Parathyroid adenoma (tissue), 2 donors: ENCODE measurements around the gene BORCS5.

Experiments used
- H2AFZ ChIP-seq: fragments of 300-600 bp; sonication (generic); one replicate; pipeline ENCODE4 v1.7.0; 2017; ENCODE audit warnings: antibody characterized with exemption, mild to moderate bottlenecking
- H3K27ac ChIP-seq: fragments of 300-600 bp; sonication (generic); one replicate; pipeline ENCODE4 v1.7.0; 2017
- H3K27me3 ChIP-seq: fragments of 300-600 bp; sonication (generic); one replicate; pipeline ENCODE4 v1.7.0; 2017; ENCODE audit warnings: low read length; ENCODE audit not compliant: control insufficient read depth, insufficient read depth
- H3K36me3 ChIP-seq: fragments of 300-600 bp; sonication (generic); one replicate; pipeline ENCODE4 v1.7.0; 2017; ENCODE audit warnings: low read length; ENCODE audit not compliant: control insufficient read depth, insufficient read depth
- H3K4me1 ChIP-seq: fragments of 300-600 bp; sonication (generic); one replicate; pipeline ENCODE4 v1.7.0; 2017; ENCODE audit warnings: control low read depth
- H3K4me2 ChIP-seq: fragments of 300-600 bp; sonication (generic); one replicate; pipeline ENCODE4 v1.7.0; 2017; ENCODE audit warnings: low read length
- H3K4me3 ChIP-seq: fragments of 300-600 bp; sonication (generic); one replicate; pipeline ENCODE4 v1.7.0; 2017; ENCODE audit warnings: low read depth, low read length
- H3K79me2 ChIP-seq: fragments of 300-600 bp; sonication (generic); one replicate; pipeline ENCODE4 v1.7.0; 2017; ENCODE audit warnings: control low read depth
- H3K9ac ChIP-seq: fragments of 300-600 bp; sonication (generic); one replicate; pipeline ENCODE4 v1.7.0; 2017; ENCODE audit warnings: mild to moderate bottlenecking
- H3K9me3 ChIP-seq: fragments of 300-600 bp; sonication (generic); one replicate; pipeline ENCODE4 v1.7.0; 2017; ENCODE audit warnings: low read length; ENCODE audit not compliant: control insufficient read depth
- CTCF ChIP-seq: fragments of 300-600 bp; sonication (generic); IDR thresholded peaks from one replicate; pipeline ENCODE4 v1.7.0; 2017; ENCODE audit warnings: antibody characterized with exemption, mild to moderate bottlenecking
- donor health status: primary hyperparathyroidism.

BORCS5 gene

GRCh38 chr12:12488823-12489550 is 132.1 kb downstream of the BORCS5 start:
- peaks cover 7% of the 10 kb centered on the region for H3K4me1 ChIP-seq
- H3K9me3 ChIP-seq, result no peaks in the 10 kb centered on the region
- H3K4me2 ChIP-seq, result no peak overlapping the region
- H3K36me3 ChIP-seq, result no peaks in the 10 kb centered on the region
- H3K9ac ChIP-seq, result no peak overlapping the region
- TF ChIP-seq CTCF, result no peak
- no peaks in the 10 kb centered on the region for H3K27me3 ChIP-seq
- H3K4me3 ChIP-seq, result no peak overlapping the region
- H3K27ac ChIP-seq, result no peak overlapping the region
- H3K79me2 ChIP-seq, result peaks cover 12% of the 10 kb centered on the region
- no peak overlapping the region for H2AFZ ChIP-seq

GRCh38 chr12:12491606-12492005 is 134.7 kb downstream of the BORCS5 start:
- Histone ChIP-seq H3K36me3 (no peaks in the 10 kb centered on the region), H3K4me2 (no peak overlapping the region), H3K4me3 (no peak overlapping the region), H3K27me3 (no peaks in the 10 kb centered on the region), H3K27ac (no peak overlapping the region), H3K79me2 (peaks cover 18% of the 10 kb centered on the region), H3K9ac (no peak overlapping the region), H3K4me1 (peaks cover 7% of the 10 kb centered on the region), H2AFZ (no peak overlapping the region), H3K9me3 (no peaks in the 10 kb centered on the region)
- TF ChIP-seq CTCF, result no peak

GRCh38 chr12:12492547-12492946 is 135.7 kb downstream of the BORCS5 start:
- no peak for TF ChIP-seq CTCF
- Histone ChIP-seq H3K36me3 (no peaks in the 10 kb centered on the region), H3K4me1 (peaks cover 7% of the 10 kb centered on the region), H3K9ac (no peak overlapping the region), H3K9me3 (no peaks in the 10 kb centered on the region), H3K27ac (no peak overlapping the region), H3K4me3 (no peak overlapping the region), H3K4me2 (no peak overlapping the region), H3K27me3 (no peaks in the 10 kb centered on the region), H2AFZ (no peak overlapping the region), H3K79me2 (peaks cover 18% of the 10 kb centered on the region)

- no peak overlapping the region for H3K9ac ChIP-seq
- H3K27ac ChIP-seq, result no peak overlapping the region
- H3K79me2 ChIP-seq, result peaks cover 18% of the 10 kb centered on the region
- TF ChIP-seq CTCF, result no peak
- H3K4me1 ChIP-seq, result no peaks in the 10 kb centered on the region
- no peak overlapping the region for H3K4me3 ChIP-seq
- no peaks in the 10 kb centered on the region for H3K27me3 ChIP-seq
- H3K36me3 ChIP-seq, result no peaks in the 10 kb centered on the region
- H2AFZ ChIP-seq, result no peak overlapping the region
- no peak overlapping the region for H3K4me2 ChIP-seq
- H3K9me3 ChIP-seq, result no peaks in the 10 kb centered on the region
Measured at GRCh38 chr12:12495536-12495935, 138.7 kb downstream of the BORCS5 start.

GRCh38 chr12:12498210-12498609 is 141.3 kb downstream of the BORCS5 start:
- Histone ChIP-seq H3K27ac (no peak overlapping the region), H3K27me3 (no peaks in the 10 kb centered on the region), H3K36me3 (no peaks in the 10 kb centered on the region), H3K9me3 (no peaks in the 10 kb centered on the region), H3K79me2 (peaks cover 17% of the 10 kb centered on the region), H3K4me3 (no peak overlapping the region), H3K4me2 (no peak overlapping the region), H3K9ac (no peak overlapping the region), H3K4me1 (no peaks in the 10 kb centered on the region), H2AFZ (no peak overlapping the region)
- TF ChIP-seq CTCF, result no peak
